GM20000 (cell line): ENCODE data around the gene TSPO2.

ENCODE experiments used
- DNase-seq: peaks from one replicate; pipeline ENCODE4 v3.0.0; 2012; ENCODE audit warnings: low spot score
- CTCF ChIP-seq: IDR thresholded peaks from 2 replicates; pipeline ENCODE4 v1.5.1; 2012; ENCODE audit warnings: mild to moderate bottlenecking, control low read depth; ENCODE audit errors: extremely low read depth, missing control alignments

The TSPO2 gene

DNA sequence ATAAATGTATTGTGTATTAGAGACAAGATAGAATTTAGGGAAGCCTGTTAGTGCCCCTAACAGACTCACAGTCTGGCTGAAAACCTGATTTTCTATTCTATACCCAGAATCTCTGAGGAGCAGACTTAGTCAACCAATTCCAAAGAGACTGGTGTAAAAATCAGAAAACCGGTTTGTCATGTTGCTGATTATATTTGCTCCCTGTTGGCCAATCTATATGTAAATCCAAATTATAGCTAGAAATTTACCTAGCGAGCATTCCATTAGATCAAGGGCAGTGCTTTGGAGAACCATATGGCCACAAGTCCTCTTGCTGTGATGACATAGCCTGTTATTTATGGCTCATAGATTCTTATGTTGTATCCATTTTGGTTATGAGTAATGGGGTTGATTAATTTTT, 35.3 kb downstream of the TSPO2 start:
- no peak for DNase-seq
- no peak for TF ChIP-seq CTCF

DNA sequence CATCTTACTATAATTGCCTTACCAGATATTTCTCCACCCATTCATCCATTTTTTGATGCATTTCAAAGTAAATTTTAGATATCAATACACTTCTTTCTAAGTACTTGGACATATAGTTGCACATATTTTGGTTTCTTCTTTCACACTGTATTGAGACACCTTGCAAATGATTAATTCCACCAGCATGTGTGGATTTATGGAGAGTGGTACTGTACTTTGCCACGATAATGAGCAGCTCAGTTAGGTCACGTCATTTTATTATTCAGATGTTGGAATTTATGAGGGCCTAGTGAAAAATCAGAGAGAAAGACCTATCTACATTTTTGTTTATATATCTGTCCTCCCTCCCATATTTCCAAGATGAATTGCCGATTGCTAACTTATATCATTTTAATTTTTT, 35.8 kb downstream of the TSPO2 start:
- no peak for TF ChIP-seq CTCF
- DNase-seq: no peak

- no peak for TF ChIP-seq CTCF
- DNase-seq: no peak
These were observed 36.8 kb downstream of the TSPO2 start for GRCh38 chr6:41079080-41079479.

- no peak for TF ChIP-seq CTCF
- no peak for DNase-seq
These were observed 38.4 kb downstream of the TSPO2 start for GRCh38 chr6:41080621-41081020.

- no peak for TF ChIP-seq CTCF
- no peak for DNase-seq
These were observed 40.8 kb downstream of the TSPO2 start for GRCh38 chr6:41083072-41083471.

- TF ChIP-seq CTCF: no peak
- DNase-seq: no peak
These were observed 42.9 kb downstream of the TSPO2 start for GRCh38 chr6:41085182-41085581.

GRCh38 chr6:41088451-41088850, 46.2 kb downstream of the TSPO2 start:
- TF ChIP-seq CTCF: no peak
- no peak for DNase-seq
